HCT116 (cell line): Measurements from ENCODE around the gene DPF3. TPM values are rescaled to one million over a fixed set of nuclear protein-coding genes. Genes with fewer than 3 reads are reported as not detected.

Source experiments
- ATAC-seq: fragments of 200-7000 bp; cut with Tn5 transposase; 2 replicates; pipeline ENCODE4 v1.9.1; 2020; ENCODE audit warnings: mild to moderate bottlenecking, moderate library complexity
- BruUV-seq: library from RNA; stranded (reverse); fragments of 400-500 nt; replicated peaks from 2 replicates; lab custom pipeline; 2021; lab: Mats Ljungman, UMichigan
- CTCF ChIA-PET: fragments of 300-600 bp; sonication (Branson Sonifier 250); formaldehyde crosslinking; loops from one replicate; lab custom pipeline; 2021; ENCODE audit warnings: antibody characterized with exemption; lab: Charles Lee
- POLR2A ChIA-PET: fragments of 300-600, 350-600 bp; sonication (Branson Sonifier 250); formaldehyde crosslinking; loops from one replicate; lab custom pipeline; 2021; ENCODE audit warnings: antibody characterized with exemption; lab: Charles Lee
- RAD21 ChIA-PET, 2 experiments: fragments of 300-600 bp; sonication (Branson Sonifier 250); formaldehyde crosslinking; loops; one replicate each; lab custom pipeline; 2023; ENCODE audit warnings: low total read pairs in 2 of 2; ENCODE audit not compliant: uncharacterized antibody in 2 of 2, unreplicated experiment in 2 of 2, low non-redundant PET in 1 of 2; lab: Charles Lee
- DNase-seq: peaks from one replicate; pipeline ENCODE4 v3.0.0-alpha.2; 2010; ENCODE audit warnings: low read depth, low spot score
- H2AFZ ChIP-seq: fragments of 200-600 bp; shearing (Covaris generic), sonication (generic); 2 replicates; pipeline ENCODE4 v1.6.1; 2017; ENCODE audit warnings: low read depth, mixed run types, mixed read lengths, antibody characterized with exemption, low read length; ENCODE audit not compliant: poor library complexity, severe bottlenecking
- H3K27ac ChIP-seq: 2 replicates; pipeline ENCODE4 v1.5.1; 2012; ENCODE audit warnings: low read depth, low read length
- H3K27me3 ChIP-seq: fragments of 200-600 bp; sonication (generic); 2 replicates; pipeline ENCODE4 v1.6.1; 2016; ENCODE audit warnings: mixed run types, low read length, mixed read lengths; ENCODE audit not compliant: insufficient read depth
- H3K36me3 ChIP-seq, 2 experiments: fragments of 200-500 bp in 1 of 2; fragments of 200-600 bp in 1 of 2; sonication (Bioruptor generic) in 1 of 2; sonication (generic) in 1 of 2; 2 replicates each; pipeline versions ENCODE4 v1.5.1 to v1.6.1; 2014 to 2016; ENCODE audit warnings: low read length in 2 of 2, inconsistent platforms in 1 of 2, mixed read lengths in 1 of 2, mixed run types in 1 of 2; ENCODE audit not compliant: insufficient read depth in 2 of 2, control insufficient read depth in 1 of 2
- H3K4me1 ChIP-seq, 2 experiments: fragments of 200-600 bp in 1 of 2; sonication (generic) in 1 of 2; 2 replicates each; pipeline versions ENCODE4 v1.5.1 to v1.6.1; 2012 to 2017; ENCODE audit warnings: low read length in 2 of 2, inconsistent platforms in 1 of 2, mild to moderate bottlenecking in 1 of 2, mixed read lengths in 1 of 2, mixed run types in 1 of 2, moderate library complexity in 1 of 2; ENCODE audit not compliant: insufficient read depth in 2 of 2, control insufficient read depth in 1 of 2
- H3K4me2 ChIP-seq: fragments of 200-600 bp; sonication (generic); 2 replicates; pipeline ENCODE4 v1.6.1; 2017; ENCODE audit warnings: mixed run types, low read length, mixed read lengths
- H3K4me3 ChIP-seq, 2 experiments: fragments of 200-600 bp in 1 of 2; sonication (generic) in 1 of 2; replicated peaks in 1 of 2; 2 replicates each; pipeline ENCODE4 v1.5.1; 2011 to 2016; ENCODE audit warnings: low read length in 2 of 2, control low read depth in 1 of 2, low read depth in 1 of 2, mild to moderate bottlenecking in 1 of 2, mixed read lengths in 1 of 2, mixed run types in 1 of 2
- H3K79me2 ChIP-seq: fragments of 200-600 bp; sonication (generic); 2 replicates; pipeline ENCODE4 v1.6.1; 2017; ENCODE audit warnings: mild to moderate bottlenecking, mixed run types, low read length, moderate library complexity, mixed read lengths; ENCODE audit not compliant: insufficient read depth
- H3K9ac ChIP-seq: fragments of 200-600 bp; sonication (generic); 2 replicates; pipeline ENCODE4 v1.6.1; 2016; ENCODE audit warnings: low read length, mixed read lengths
- H3K9me2 ChIP-seq: fragments of 200-600 bp; sonication (generic), shearing (Covaris generic); 2 replicates; pipeline ENCODE4 v1.6.1; 2017; ENCODE audit warnings: mixed run types, mild to moderate bottlenecking, moderate library complexity; ENCODE audit not compliant: insufficient read depth
- H3K9me3 ChIP-seq, 2 experiments: fragments of 200-500 bp in 1 of 2; fragments of 200-600 bp in 1 of 2; sonication (Bioruptor generic) in 1 of 2; sonication (generic) in 1 of 2; 2 replicates each; pipeline ENCODE4 v1.6.1; 2014 to 2017; ENCODE audit warnings: low read length in 2 of 2, mixed read lengths in 2 of 2, inconsistent platforms in 1 of 2, low read depth in 1 of 2, mild to moderate bottlenecking in 1 of 2, mixed run types in 1 of 2, moderate library complexity in 1 of 2; ENCODE audit not compliant: control insufficient read depth in 1 of 2, insufficient read depth in 1 of 2
- H4K20me1 ChIP-seq: fragments of 200-600 bp; sonication (generic), shearing (Covaris generic); 2 replicates; pipeline ENCODE4 v1.6.1; 2017; ENCODE audit warnings: mixed run types, mild to moderate bottlenecking, moderate library complexity; ENCODE audit not compliant: insufficient read depth
- CBX3 ChIP-seq: IDR thresholded peaks from 2 replicates; pipeline ENCODE4 v1.6.1; 2012; ENCODE audit warnings: low read depth
- CEBPB ChIP-seq: IDR thresholded peaks from 2 replicates; pipeline ENCODE4 v1.6.1; 2012; ENCODE audit warnings: low read depth
- EGR1 ChIP-seq: IDR thresholded peaks from 2 replicates; pipeline ENCODE4 v1.6.1; 2012; ENCODE audit warnings: low read depth
- ELF1 ChIP-seq: IDR thresholded peaks from 2 replicates; pipeline ENCODE4 v1.6.1; 2012; ENCODE audit warnings: low read depth, borderline replicate concordance
- EZH2phosphoT487 ChIP-seq: fragments of 200-600 bp; IDR thresholded peaks from 2 replicates; pipeline ENCODE4 v1.6.1; 2018; ENCODE audit warnings: antibody characterized with exemption, borderline replicate concordance
- FOSL1 ChIP-seq: IDR thresholded peaks from 2 replicates; pipeline ENCODE4 v1.6.1; 2012; ENCODE audit warnings: low read depth
- JUND ChIP-seq: IDR thresholded peaks from 2 replicates; pipeline ENCODE4 v1.6.1; 2012
- POLR2A ChIP-seq: IDR thresholded peaks from 2 replicates; pipeline ENCODE4 v1.7.0; 2011; ENCODE audit warnings: borderline replicate concordance; ENCODE audit not compliant: insufficient read depth, insufficient read length; ENCODE audit errors: extremely low read depth
- POLR2AphosphoS5 ChIP-seq: IDR thresholded peaks from 2 replicates; pipeline ENCODE4 v1.6.1; 2011; ENCODE audit warnings: mild to moderate bottlenecking, low read depth, low read length, moderate library complexity
- RAD21 ChIP-seq: IDR thresholded peaks from 2 replicates; pipeline ENCODE4 v1.6.1; 2012; ENCODE audit warnings: low read depth, mild to moderate bottlenecking
- SIN3A ChIP-seq: IDR thresholded peaks from 2 replicates; pipeline ENCODE4 v1.6.1; 2012; ENCODE audit warnings: low read depth
- TCF7L2 ChIP-seq: IDR thresholded peaks from 2 replicates; pipeline ENCODE4 v1.7.0; 2011; ENCODE audit warnings: borderline replicate concordance, inconsistent platforms; ENCODE audit not compliant: insufficient read depth, insufficient read length; ENCODE audit errors: extremely low read depth
- ZNF274 ChIP-seq: fragments of 200-500 bp; sonication (Bioruptor generic); IDR thresholded peaks from 2 replicates; pipeline ENCODE4 v1.6.1; 2014; ENCODE audit warnings: mild to moderate bottlenecking, low read depth, low read length, inconsistent platforms
- intact Hi-C: fragments of 100-400 bp; cut with micrococcal nuclease; formaldehyde crosslinking; loops from 2 replicates; pipeline ENCODE4 v1.10.0; 2022
- total RNA-seq: library from RNA; stranded (reverse); gene quantifications from one replicate; pipeline ENCODE4 v1.2.1, GENCODE V29; 2021; ENCODE audit not compliant: unreplicated experiment
- TF ChIP-seq, protein P1 (sequence below): IDR thresholded peaks from 2 replicates; pipeline ENCODE4 v1.6.1; 2012
- TF ChIP-seq, protein P2 (sequence below): IDR thresholded peaks from 2 replicates; pipeline ENCODE4 v1.6.1; 2012; ENCODE audit warnings: low read depth

The DPF3 gene
- total RNA-seq, 1 experiment from 2014 or later, result 0.27 TPM

DNA sequence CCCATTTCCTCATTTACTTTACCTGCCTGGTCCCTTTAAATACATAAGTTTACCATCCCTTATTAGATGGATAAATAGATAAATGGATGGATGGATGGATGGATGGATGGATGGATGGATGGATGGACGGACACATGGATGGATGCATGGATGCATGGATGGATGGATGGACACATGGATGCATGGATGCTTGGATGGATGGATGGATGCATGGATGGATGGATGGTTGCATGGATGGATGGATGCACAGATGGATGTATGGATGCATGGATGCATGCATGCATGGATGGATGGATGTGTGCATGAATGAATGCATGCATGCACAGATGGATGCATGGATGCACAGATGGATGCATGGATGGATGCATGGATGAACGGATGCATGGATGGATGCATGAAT is 93.6 kb downstream of the DPF3 start:
- no TSS peak for BruUV-seq
- ChIA-PET RAD21 (no interaction called here), CTCF (no interaction called here), POLR2A (no interaction called here)
- Histone ChIP-seq H3K4me2 (no peak overlapping the region), H3K9me2 (no peaks in the 10 kb centered on the region), H3K79me2 (no peaks in the 10 kb centered on the region), H3K27ac (no peak overlapping the region), H3K9me3 (no peaks in the 10 kb centered on the region), H3K36me3 (no peaks in the 10 kb centered on the region), H3K27me3 (no peaks in the 10 kb centered on the region), H4K20me1 (no peaks in the 10 kb centered on the region), H3K4me3 (no peak overlapping the region), H2AFZ (no peak overlapping the region), H3K9ac (no peak overlapping the region), H3K4me1 (peaks cover 2 to 16% of the 10 kb centered on the region in 2 experiments; a peak in 3 of 4 replicates)
- intact Hi-C loops, result no loop called here
- DNase-seq (no peak), ATAC-seq (no peak)
- TF ChIP-seq JUND (no peak), EZH2phosphoT487 (no peak), FOSL1 (no peak), CBX3 (no peak), RAD21 (no peak), TCF7L2 (no peak), EGR1 (no peak), POLR2AphosphoS5 (no peak), CEBPB (no peak), ELF1 (no peak), ZNF274 (no peak), POLR2A (no peak), SIN3A (no peak)
- TF ChIP-seq, protein P1, sequence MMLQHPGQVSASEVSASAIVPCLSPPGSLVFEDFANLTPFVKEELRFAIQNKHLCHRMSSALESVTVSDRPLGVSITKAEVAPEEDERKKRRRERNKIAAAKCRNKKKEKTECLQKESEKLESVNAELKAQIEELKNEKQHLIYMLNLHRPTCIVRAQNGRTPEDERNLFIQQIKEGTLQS, result no peak
- TF ChIP-seq, protein P2, sequence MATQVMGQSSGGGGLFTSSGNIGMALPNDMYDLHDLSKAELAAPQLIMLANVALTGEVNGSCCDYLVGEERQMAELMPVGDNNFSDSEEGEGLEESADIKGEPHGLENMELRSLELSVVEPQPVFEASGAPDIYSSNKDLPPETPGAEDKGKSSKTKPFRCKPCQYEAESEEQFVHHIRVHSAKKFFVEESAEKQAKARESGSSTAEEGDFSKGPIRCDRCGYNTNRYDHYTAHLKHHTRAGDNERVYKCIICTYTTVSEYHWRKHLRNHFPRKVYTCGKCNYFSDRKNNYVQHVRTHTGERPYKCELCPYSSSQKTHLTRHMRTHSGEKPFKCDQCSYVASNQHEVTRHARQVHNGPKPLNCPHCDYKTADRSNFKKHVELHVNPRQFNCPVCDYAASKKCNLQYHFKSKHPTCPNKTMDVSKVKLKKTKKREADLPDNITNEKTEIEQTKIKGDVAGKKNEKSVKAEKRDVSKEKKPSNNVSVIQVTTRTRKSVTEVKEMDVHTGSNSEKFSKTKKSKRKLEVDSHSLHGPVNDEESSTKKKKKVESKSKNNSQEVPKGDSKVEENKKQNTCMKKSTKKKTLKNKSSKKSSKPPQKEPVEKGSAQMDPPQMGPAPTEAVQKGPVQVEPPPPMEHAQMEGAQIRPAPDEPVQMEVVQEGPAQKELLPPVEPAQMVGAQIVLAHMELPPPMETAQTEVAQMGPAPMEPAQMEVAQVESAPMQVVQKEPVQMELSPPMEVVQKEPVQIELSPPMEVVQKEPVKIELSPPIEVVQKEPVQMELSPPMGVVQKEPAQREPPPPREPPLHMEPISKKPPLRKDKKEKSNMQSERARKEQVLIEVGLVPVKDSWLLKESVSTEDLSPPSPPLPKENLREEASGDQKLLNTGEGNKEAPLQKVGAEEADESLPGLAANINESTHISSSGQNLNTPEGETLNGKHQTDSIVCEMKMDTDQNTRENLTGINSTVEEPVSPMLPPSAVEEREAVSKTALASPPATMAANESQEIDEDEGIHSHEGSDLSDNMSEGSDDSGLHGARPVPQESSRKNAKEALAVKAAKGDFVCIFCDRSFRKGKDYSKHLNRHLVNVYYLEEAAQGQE, result no peak
